ENCODE measurements around the gene CDC14B.

GRCh38 chr9:96644137-96644536, 24.5 kb upstream of the CDC14B start:
- no peak for TF ChIP-seq CTCF (IDR thresholded peaks at IDR 0.05)
- no peak for TF ChIP-seq EZH2 (IDR thresholded peaks at IDR 0.05)
- TF ChIP-seq EZH2phosphoT487 (IDR thresholded peaks at IDR 0.05): no peak
